ENCODE measurements around the gene KDM4D. TPM values are rescaled to one million over a fixed set of nuclear protein-coding genes. Genes with fewer than 3 reads are reported as not detected.
"Not testable (repeated sequence)": the region's sequence is repeated elsewhere in the genome, so short reads cannot be mapped to it uniquely, and the experiment has no call there.

KDM4D gene
- 1.2 TPM in 2 replicates for total RNA-seq

GRCh38 chr11:94973099-94973968 is at the start of gene KDM4D, which contains the start of gene CWC15:
TSS of gene KDM4D (plus strand) at chr11:94973709. CDS start at chr11:94997373, 23,664 bp downstream.
TSS of gene CWC15 (minus strand) at chr11:94973556. CDS start at chr11:94972185, 1,371 bp downstream.
- peaks cover 33% of the 10 kb centered on the region for H3K4me1 Mint-ChIP-seq

DNA sequence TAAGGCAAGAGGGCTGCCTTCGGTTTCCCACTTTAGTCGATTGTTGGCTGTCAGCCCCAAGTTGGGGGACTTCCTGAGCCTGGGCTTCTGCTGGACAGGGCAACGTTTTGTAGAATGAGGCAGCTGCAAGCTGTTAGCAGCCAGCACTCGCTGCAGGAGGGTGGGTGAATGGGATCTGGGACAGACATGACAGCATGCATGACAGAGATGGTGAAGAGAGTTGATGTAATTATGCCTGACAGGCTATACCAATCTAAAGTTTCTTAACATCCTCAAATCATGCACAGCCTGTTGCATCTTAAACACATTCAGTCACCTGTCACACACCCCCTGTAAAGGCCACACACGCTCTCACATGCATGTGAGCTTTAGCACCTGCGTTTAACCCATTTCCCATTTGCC is 49.3 kb upstream of the KDM4D start:
- intact Hi-C loops (cut with micrococcal nuclease) = no loop called here
- H3K4me3 Mint-ChIP-seq = no peak overlapping the region
- no peak overlapping the region for H3K27ac Mint-ChIP-seq
- H3K27me3 Mint-ChIP-seq = no peaks in the 10 kb centered on the region
- peaks cover 32% of the 10 kb centered on the region for H3K4me1 Mint-ChIP-seq
- H3K36me3 Mint-ChIP-seq (ENCODE audit: low read depth) = peaks cover 12% of the 10 kb centered on the region
- DNase-seq = no peak
- H3K9me3 Mint-ChIP-seq = peaks cover 21% of the 10 kb centered on the region

More at GRCh38 chr11:94973099-94973968, at the start of gene KDM4D, which contains the start of gene CWC15:
- DNase-seq = peak; percentile 98
- Mint-ChIP-seq H3K27ac (peak within 1 kb of the TSS; percentile 93), H3K27me3 (no peaks in the 10 kb centered on the region), H3K4me3 (peak within 1 kb of the TSS; percentile 94), H3K36me3 (ENCODE audit: low read depth) (peaks cover 31% of the 10 kb centered on the region), H3K9me3 (peaks cover 6% of the 10 kb centered on the region)
- intact Hi-C loops (cut with micrococcal nuclease) = loop anchor here (1.0 to 10.0 kb wide), 6 partner anchors 95 to 1189 kb away; partner anchors contain the start of genes ENDOD1, FAM76B, FUT4 and MED17

DNA sequence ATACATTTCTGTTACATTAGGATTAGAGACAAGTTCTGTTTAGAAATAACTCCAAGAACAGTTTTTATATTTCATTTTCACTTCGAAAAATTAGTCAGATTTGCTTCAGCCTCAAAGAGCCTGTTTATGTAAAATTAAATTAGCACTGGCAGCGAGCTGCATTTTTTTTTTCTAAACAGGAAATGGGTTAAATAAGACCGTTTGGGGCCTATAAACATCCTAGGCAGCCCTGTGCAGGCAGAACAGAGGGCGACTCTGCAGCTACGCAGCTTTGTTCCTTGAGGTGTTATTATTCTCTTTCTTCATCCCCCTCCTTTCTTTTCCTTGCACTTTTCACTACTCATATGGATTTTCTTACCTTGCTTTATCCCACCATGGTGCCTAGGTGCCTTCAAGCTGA is 48.9 kb upstream of the KDM4D start:
- Mint-ChIP-seq H3K4me3 (peak overlapping the region; percentile 41), H3K9me3 (peaks cover 24% of the 10 kb centered on the region), H3K27ac (peak overlapping the region; percentile 63), H3K27me3 (no peaks in the 10 kb centered on the region), H3K36me3 (ENCODE audit: low read depth) (peaks cover 12% of the 10 kb centered on the region), H3K4me1 (peaks cover 32% of the 10 kb centered on the region)
- intact Hi-C loops (cut with micrococcal nuclease) = no loop called here
- DNase-seq = peak; percentile 65

GRCh38 chr11:94925422-94926270 is 47.9 kb upstream of the KDM4D start:
- peak overlapping the region; percentile 41 for H3K4me3 Mint-ChIP-seq
- no peaks in the 10 kb centered on the region for H3K27me3 Mint-ChIP-seq
- H3K36me3 Mint-ChIP-seq (ENCODE audit: low read depth) = peaks cover 12% of the 10 kb centered on the region
- no peak for DNase-seq
- intact Hi-C loops (cut with micrococcal nuclease) = no loop called here
- peak overlapping the region; percentile 63 for H3K27ac Mint-ChIP-seq
- peaks cover 25% of the 10 kb centered on the region for H3K9me3 Mint-ChIP-seq
- H3K4me1 Mint-ChIP-seq = peaks cover 32% of the 10 kb centered on the region

DNA sequence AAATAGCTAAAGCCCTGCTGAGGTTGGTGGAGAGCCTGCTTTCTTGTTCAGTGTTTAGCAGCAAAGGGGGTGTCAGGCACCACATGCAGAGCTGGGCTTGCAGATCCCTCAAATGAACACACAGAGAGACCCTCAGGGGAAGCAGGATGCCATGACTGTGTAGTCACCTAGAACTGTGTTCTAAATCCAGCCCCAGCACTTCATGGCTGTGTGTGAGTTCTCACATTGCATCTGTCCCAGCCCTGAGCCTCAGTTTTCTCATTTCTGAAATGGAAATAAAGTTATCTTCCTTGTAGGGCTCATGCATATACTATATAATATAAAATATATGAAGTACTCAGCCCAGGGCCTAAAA is 47.3 kb upstream of the KDM4D start:
- Mint-ChIP-seq H3K9me3 (peaks cover 25% of the 10 kb centered on the region), H3K27me3 (no peaks in the 10 kb centered on the region), H3K4me1 (peaks cover 32% of the 10 kb centered on the region), H3K4me3 (no peak overlapping the region), H3K36me3 (ENCODE audit: low read depth) (peaks cover 12% of the 10 kb centered on the region), H3K27ac (no peak overlapping the region)
- intact Hi-C loops (cut with micrococcal nuclease) = no loop called here
- DNase-seq = no peak

DNA sequence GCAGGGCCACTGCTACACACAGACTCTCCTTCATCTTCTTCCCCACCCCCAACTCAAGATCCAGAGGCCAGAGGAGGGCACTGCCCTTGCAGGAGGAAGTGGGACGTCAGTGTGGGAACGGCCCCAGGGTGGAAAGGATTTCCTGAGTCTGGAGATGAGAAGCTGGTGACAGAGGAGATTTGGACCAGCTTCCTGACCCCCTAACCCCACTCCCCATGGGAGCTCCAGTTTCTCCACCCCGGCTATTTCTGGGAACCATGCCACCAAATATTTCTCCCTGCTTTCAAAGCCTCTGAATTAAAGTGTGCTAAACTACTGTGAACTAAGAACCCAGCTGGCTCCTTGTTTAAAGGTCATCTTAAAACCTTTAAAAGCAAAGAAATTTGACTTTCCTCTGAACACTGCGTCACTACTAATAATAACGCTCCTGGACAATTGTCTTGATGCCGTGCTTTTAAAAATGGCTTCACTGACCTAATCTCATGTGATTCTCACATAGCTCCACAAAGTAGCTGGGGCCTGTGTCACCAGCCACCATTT is 46.7 kb upstream of the KDM4D start:
- Mint-ChIP-seq H3K9me3 (peaks cover 25% of the 10 kb centered on the region), H3K4me1 (peaks cover 32% of the 10 kb centered on the region), H3K27ac (no peak overlapping the region), H3K4me3 (no peak overlapping the region), H3K27me3 (no peaks in the 10 kb centered on the region), H3K36me3 (ENCODE audit: low read depth) (peaks cover 12% of the 10 kb centered on the region)
- intact Hi-C loops (cut with micrococcal nuclease) = no loop called here
- DNase-seq = no peak

- Mint-ChIP-seq H3K4me3 (no peak overlapping the region), H3K27me3 (no peaks in the 10 kb centered on the region), H3K9me3 (peaks cover 30% of the 10 kb centered on the region), H3K4me1 (peaks cover 32% of the 10 kb centered on the region), H3K36me3 (ENCODE audit: low read depth) (peaks cover 12% of the 10 kb centered on the region), H3K27ac (no peak overlapping the region)
- DNase-seq = no peak
- intact Hi-C loops (cut with micrococcal nuclease) = no loop called here
Observed at GRCh38 chr11:94928117-94928990, 45.2 kb upstream of the KDM4D start.

- Mint-ChIP-seq H3K9me3 (peaks cover 15% of the 10 kb centered on the region), H3K4me1 (peaks cover 24% of the 10 kb centered on the region)
- H3K27me3 Mint-ChIP-seq; intact Hi-C loops (cut with micrococcal nuclease); H3K4me3 Mint-ChIP-seq; DNase-seq; H3K36me3 Mint-ChIP-seq (ENCODE audit: low read depth); H3K27ac Mint-ChIP-seq: not testable (repeated sequence)
Observed at GRCh38 chr11:94932072-94932471, 41.4 kb upstream of the KDM4D start.

DNA sequence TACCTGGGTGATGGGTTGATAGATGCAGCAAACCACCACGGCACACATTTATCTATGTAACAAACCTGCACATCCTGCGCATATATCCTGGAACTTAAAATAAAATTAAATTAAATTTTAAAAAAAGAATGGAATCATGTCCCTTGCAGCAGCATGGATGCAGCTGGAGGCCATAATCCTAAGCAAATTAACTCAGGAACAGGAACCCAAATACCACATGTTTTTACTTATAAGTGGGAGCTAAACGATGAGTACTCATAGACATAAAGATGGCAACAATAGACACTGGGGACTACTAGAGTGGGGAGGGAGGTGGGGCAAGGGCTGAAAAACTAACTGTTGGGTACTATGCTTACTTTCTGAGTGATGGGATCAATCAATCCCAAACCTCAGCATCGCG is 41.0 kb upstream of the KDM4D start:
- peaks cover 15% of the 10 kb centered on the region for H3K9me3 Mint-ChIP-seq
- DNase-seq = no peak
- peaks cover 23% of the 10 kb centered on the region for H3K4me1 Mint-ChIP-seq
- no peaks in the 10 kb centered on the region for H3K36me3 Mint-ChIP-seq (ENCODE audit: low read depth)
- intact Hi-C loops (cut with micrococcal nuclease) = no loop called here
- H3K27ac Mint-ChIP-seq = no peak overlapping the region
- no peak overlapping the region for H3K4me3 Mint-ChIP-seq
- peaks cover 2% of the 10 kb centered on the region for H3K27me3 Mint-ChIP-seq

DNA sequence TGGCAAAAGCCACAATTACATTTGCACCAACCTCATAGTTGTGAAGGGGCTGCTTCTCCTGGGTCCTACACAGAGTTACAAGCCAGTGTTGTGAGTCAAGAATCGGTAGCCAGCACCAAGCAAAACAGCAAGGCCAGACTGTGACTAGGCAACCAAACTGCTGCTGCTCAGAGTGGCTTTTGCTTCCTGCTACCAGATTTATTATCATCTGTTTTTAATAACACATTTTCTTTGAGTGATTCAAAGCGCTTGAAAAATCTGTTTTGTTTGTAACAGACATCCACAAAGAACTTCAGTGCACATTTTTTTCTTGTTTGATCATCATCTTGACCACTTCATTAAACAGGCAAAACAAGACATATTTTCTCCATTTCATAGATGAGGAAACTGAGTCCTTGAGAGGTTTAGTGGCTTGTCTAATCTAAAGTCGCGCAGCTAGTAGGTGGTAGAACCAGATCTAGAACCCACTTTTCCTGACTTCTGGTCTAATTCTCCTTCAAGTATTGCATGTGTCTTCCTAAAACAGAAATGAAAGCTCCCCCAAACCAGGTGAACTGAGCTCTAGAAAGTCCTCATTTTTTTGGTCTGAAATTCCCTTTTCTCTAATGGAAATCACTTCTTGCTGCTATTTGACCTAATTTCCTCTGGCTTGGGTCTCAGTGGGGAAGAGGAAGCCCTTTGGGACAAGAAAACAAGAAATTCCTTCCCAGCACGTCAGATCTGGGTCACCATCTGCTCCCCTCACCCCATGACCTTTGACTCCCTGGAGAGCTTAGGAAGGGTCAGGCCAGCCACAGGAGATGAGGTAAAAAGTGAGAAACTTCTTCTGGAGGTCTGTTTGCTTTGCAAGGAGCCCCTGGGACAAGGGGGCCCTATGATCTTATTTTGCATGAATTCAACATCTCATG is 40.0 kb upstream of the KDM4D start:
- H3K36me3 Mint-ChIP-seq (ENCODE audit: low read depth) = no peaks in the 10 kb centered on the region
- H3K9me3 Mint-ChIP-seq = peaks cover 10% of the 10 kb centered on the region
- H3K4me3 Mint-ChIP-seq = no peak overlapping the region
- DNase-seq = no peak
- H3K27ac Mint-ChIP-seq = no peak overlapping the region
- intact Hi-C loops (cut with micrococcal nuclease) = no loop called here
- peaks cover 4% of the 10 kb centered on the region for H3K27me3 Mint-ChIP-seq
- H3K4me1 Mint-ChIP-seq = peaks cover 18% of the 10 kb centered on the region

- Mint-ChIP-seq H3K27ac (no peak overlapping the region), H3K4me1 (peaks cover 14% of the 10 kb centered on the region), H3K27me3 (peaks cover 5% of the 10 kb centered on the region), H3K36me3 (ENCODE audit: low read depth) (no peaks in the 10 kb centered on the region), H3K4me3 (no peak overlapping the region), H3K9me3 (peaks cover 9% of the 10 kb centered on the region)
- peak; percentile 58 for DNase-seq
- intact Hi-C loops (cut with micrococcal nuclease) = no loop called here
Observed at GRCh38 chr11:94934362-94934761, 39.1 kb upstream of the KDM4D start.

DNA sequence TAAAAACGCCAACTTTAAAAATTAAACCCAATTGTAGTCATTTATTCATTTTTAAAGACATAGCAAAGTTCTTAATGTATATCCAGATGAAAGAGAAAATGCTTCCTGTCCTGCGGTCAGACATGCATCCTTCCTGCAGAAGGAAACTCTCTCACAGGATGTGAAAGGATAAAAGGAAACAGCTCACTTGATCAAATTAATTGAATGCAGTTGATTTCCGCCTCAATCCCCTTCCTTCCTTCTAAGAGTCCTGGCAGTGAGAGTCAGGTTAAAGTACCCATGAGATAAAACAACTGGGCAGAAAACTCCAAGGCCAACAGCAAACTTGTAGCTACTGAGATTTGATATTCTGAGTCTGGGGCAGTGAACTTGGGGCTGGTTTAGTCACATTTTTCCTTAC is 38.7 kb upstream of the KDM4D start:
- H3K36me3 Mint-ChIP-seq (ENCODE audit: low read depth) = no peaks in the 10 kb centered on the region
- intact Hi-C loops (cut with micrococcal nuclease) = no loop called here
- peaks cover 7% of the 10 kb centered on the region for H3K27me3 Mint-ChIP-seq
- no peak overlapping the region for H3K4me3 Mint-ChIP-seq
- H3K4me1 Mint-ChIP-seq = peaks cover 14% of the 10 kb centered on the region
- H3K27ac Mint-ChIP-seq = no peak overlapping the region
- no peak for DNase-seq
- H3K9me3 Mint-ChIP-seq = peaks cover 5% of the 10 kb centered on the region
